ENCODE results near the gene CNOT11.

The CNOT11 gene

GRCh38 chr2:101303688-101304087 lies 51.0 kb downstream of the CNOT11 start:
- TF ChIP-seq CTCF (IDR thresholded peaks at IDR 0.05; ENCODE audit: borderline replicate concordance, control extremely low read depth, extremely low read depth, insufficient read depth, missing control alignments) = no peak
- no peak for DNase-seq (ENCODE audit: low spot score)
- in situ Hi-C loops (cut with MboI; ENCODE audit: low sequenced_read_pairs, unreplicated experiment) = no loop called here

GRCh38 chr2:101305035-101305434 lies 52.3 kb downstream of the CNOT11 start:
- in situ Hi-C loops (cut with MboI; ENCODE audit: low sequenced_read_pairs, unreplicated experiment) = no loop called here
- DNase-seq (ENCODE audit: low spot score) = no peak
- no peak for TF ChIP-seq CTCF (IDR thresholded peaks at IDR 0.05; ENCODE audit: borderline replicate concordance, control extremely low read depth, extremely low read depth, insufficient read depth, missing control alignments)

- TF ChIP-seq CTCF (IDR thresholded peaks at IDR 0.05; ENCODE audit: borderline replicate concordance, control extremely low read depth, extremely low read depth, insufficient read depth, missing control alignments) = no peak
- DNase-seq (ENCODE audit: low spot score) = no peak
- in situ Hi-C loops (cut with MboI; ENCODE audit: low sequenced_read_pairs, unreplicated experiment) = no loop called here
Observed at GRCh38 chr2:101305492-101306078, 52.9 kb downstream of the CNOT11 start.

- in situ Hi-C loops (cut with MboI; ENCODE audit: low sequenced_read_pairs, unreplicated experiment) = no loop called here
- TF ChIP-seq CTCF (IDR thresholded peaks at IDR 0.05; ENCODE audit: borderline replicate concordance, control extremely low read depth, extremely low read depth, insufficient read depth, missing control alignments) = no peak
- no peak for DNase-seq (ENCODE audit: low spot score)
Observed at GRCh38 chr2:101306410-101306809, 53.7 kb downstream of the CNOT11 start.

- TF ChIP-seq CTCF (IDR thresholded peaks at IDR 0.05; ENCODE audit: borderline replicate concordance, control extremely low read depth, extremely low read depth, insufficient read depth, missing control alignments) = no peak
- DNase-seq (ENCODE audit: low spot score) = no peak
- in situ Hi-C loops (cut with MboI; ENCODE audit: low sequenced_read_pairs, unreplicated experiment) = no loop called here
Observed at GRCh38 chr2:101307503-101307902, 54.8 kb downstream of the CNOT11 start.

- TF ChIP-seq CTCF (IDR thresholded peaks at IDR 0.05; ENCODE audit: borderline replicate concordance, control extremely low read depth, extremely low read depth, insufficient read depth, missing control alignments) = no peak
- in situ Hi-C loops (cut with MboI; ENCODE audit: low sequenced_read_pairs, unreplicated experiment) = no loop called here
- DNase-seq (ENCODE audit: low spot score) = peak; percentile 52
Observed at GRCh38 chr2:101307950-101308431, 55.3 kb downstream of the CNOT11 start.
